D721Med (cell line): ENCODE results near the gene ZNF512B.
A peak's percentile ranks its signal among the peaks of the same experiment; 100 is the strongest.

Experiments
- DNase-seq: peaks from one replicate; pipeline ENCODE4 v3.0.0; 2011; ENCODE audit warnings: low spot score; ENCODE audit not compliant: insufficient read length
- FAIRE-seq: peaks from 2 replicates; lab custom pipeline; 2011; peaks lifted over from hg19 to GRCh38; lab: Jason Lieb, UNC
- CTCF ChIP-seq: IDR thresholded peaks from 2 replicates; pipeline ENCODE4 v1.5.1; 2012; ENCODE audit warnings: mild to moderate bottlenecking, control low read depth; ENCODE audit not compliant: insufficient read depth; ENCODE audit errors: missing control alignments

Gene ZNF512B

GRCh38 chr20:63980806-63981728 lies 11.3 kb upstream of the ZNF512B start, which contains the start of gene PRPF6:
TSS of gene PRPF6 (plus strand) at chr20:63981132. CDS start at chr20:63981246, 114 bp downstream.
- FAIRE-seq, result no peak
- TF ChIP-seq CTCF, result peak; percentile 83

GRCh38 chr20:63980317-63980805 lies 10.6 kb upstream of the ZNF512B start:
- DNase-seq (no peak), FAIRE-seq (no peak)
- no peak for TF ChIP-seq CTCF

More at GRCh38 chr20:63980806-63981728, 11.3 kb upstream of the ZNF512B start, which contains the start of gene PRPF6:
- peak; percentile 94 for DNase-seq

GRCh38 chr20:63979557-63980316 lies 10.0 kb upstream of the ZNF512B start, which contains the start of gene SAMD10:
TSS of gene SAMD10 (minus strand) at chr20:63979642. CDS start at chr20:63979467, 175 bp downstream.
- DNase-seq (no peak), FAIRE-seq (no peak)
- TF ChIP-seq CTCF, result no peak

- FAIRE-seq (no peak), DNase-seq (no peak)
- TF ChIP-seq CTCF, result no peak
Observed at GRCh38 chr20:63979229-63979556, 9.5 kb upstream of the ZNF512B start.

GRCh38 chr20:63978319-63979228 lies 8.8 kb upstream of the ZNF512B start:
- no peak for TF ChIP-seq CTCF
- FAIRE-seq, result no peak
- DNase-seq, result no peak

- DNase-seq (peak; percentile 3), FAIRE-seq (no peak)
- no peak for TF ChIP-seq CTCF
Observed at GRCh38 chr20:63977739-63978276, 8.1 kb upstream of the ZNF512B start.
